ENCODE measurements around the gene IDUA.

The IDUA gene

GRCh38 chr4:1002631-1003251 lies 15.9 kb downstream of the IDUA start:
- no peaks in the 10 kb centered on the region for H3K9me3 ChIP-seq (ENCODE audit: severe bottlenecking)
- H3K4me3 ChIP-seq (ENCODE audit: low read depth, low read length) = no peak overlapping the region
- DNase-seq = no peak
- no peaks in the 10 kb centered on the region for H3K36me3 ChIP-seq
- no peak overlapping the region for H3K27ac ChIP-seq
- H3K27me3 ChIP-seq (ENCODE audit: insufficient read depth, low read depth, severe bottlenecking) = no peaks in the 10 kb centered on the region
- TF ChIP-seq CTCF (IDR thresholded peaks at IDR 0.05; ENCODE audit: low read depth, low read length) = no peak

- TF ChIP-seq CTCF (IDR thresholded peaks at IDR 0.05; ENCODE audit: low read depth, low read length) = no peak
- Histone ChIP-seq H3K36me3 (no peaks in the 10 kb centered on the region), H3K27me3 (ENCODE audit: insufficient read depth, low read depth, severe bottlenecking) (no peaks in the 10 kb centered on the region), H3K27ac (no peak overlapping the region), H3K4me3 (ENCODE audit: low read depth, low read length) (no peak overlapping the region), H3K9me3 (ENCODE audit: severe bottlenecking) (no peaks in the 10 kb centered on the region)
- DNase-seq = no peak
These were observed 16.6 kb downstream of the IDUA start for GRCh38 chr4:1003271-1004070.

- Histone ChIP-seq H3K4me3 (ENCODE audit: low read depth, low read length) (no peak overlapping the region), H3K9me3 (ENCODE audit: severe bottlenecking) (no peaks in the 10 kb centered on the region), H3K36me3 (no peaks in the 10 kb centered on the region), H3K27me3 (ENCODE audit: insufficient read depth, low read depth, severe bottlenecking) (no peaks in the 10 kb centered on the region), H3K27ac (no peak overlapping the region)
- no peak for DNase-seq
- no peak for TF ChIP-seq CTCF (IDR thresholded peaks at IDR 0.05; ENCODE audit: low read depth, low read length)
These were observed 17.2 kb downstream of the IDUA start for GRCh38 chr4:1004071-1004418.

- Histone ChIP-seq H3K9me3 (ENCODE audit: severe bottlenecking) (no peaks in the 10 kb centered on the region), H3K36me3 (no peaks in the 10 kb centered on the region), H3K4me3 (ENCODE audit: low read depth, low read length) (no peak overlapping the region), H3K27me3 (ENCODE audit: insufficient read depth, low read depth, severe bottlenecking) (no peaks in the 10 kb centered on the region), H3K27ac (no peak overlapping the region)
- no peak for DNase-seq
- no peak for TF ChIP-seq CTCF (IDR thresholded peaks at IDR 0.05; ENCODE audit: low read depth, low read length)
These were observed 18.0 kb downstream of the IDUA start for GRCh38 chr4:1004557-1005485.

GRCh38 chr4:1006856-1007255 lies 20.0 kb downstream of the IDUA start:
- DNase-seq = no peak
- Histone ChIP-seq H3K36me3 (no peaks in the 10 kb centered on the region), H3K9me3 (ENCODE audit: severe bottlenecking) (no peaks in the 10 kb centered on the region), H3K27me3 (ENCODE audit: insufficient read depth, low read depth, severe bottlenecking) (peaks cover 6% of the 10 kb centered on the region), H3K27ac (no peak overlapping the region), H3K4me3 (ENCODE audit: low read depth, low read length) (no peak overlapping the region)
- no peak for TF ChIP-seq CTCF (IDR thresholded peaks at IDR 0.05; ENCODE audit: low read depth, low read length)
